ENCODE data around the gene CNTNAP5. TPM values are rescaled to one million over a fixed set of nuclear protein-coding genes. Genes with fewer than 3 reads are reported as not detected.

The CNTNAP5 gene
- total RNA-seq, 2 donors from 2014 or later: 0.11 TPM; not detected in 1

GRCh38 chr2:124088616-124089015 lies 63.5 kb downstream of the CNTNAP5 start:
- Histone ChIP-seq H3K27ac (no peak overlapping the region), H3K4me1 (replicated peaks) (no peaks in the 10 kb centered on the region), H3K9me3 (no peaks in the 10 kb centered on the region), H3K27me3 (replicated peaks; ENCODE audit: insufficient read depth) (no peaks in the 10 kb centered on the region), H3K36me3 (no peaks in the 10 kb centered on the region), H3K4me3 (no peak overlapping the region)
- 70% methylated on average over 2 of the region's 2 CpGs for WGBS
- DNase-seq (ENCODE audit: low spot score): no peak
- intact Hi-C loops (cut with DNase I): no loop called here
- TF ChIP-seq POLR2AphosphoS5 (IDR thresholded peaks at IDR 0.05) (no peak), POLR2A (IDR thresholded peaks at IDR 0.05) (no peak)
- TF ChIP-seq, protein P1, sequence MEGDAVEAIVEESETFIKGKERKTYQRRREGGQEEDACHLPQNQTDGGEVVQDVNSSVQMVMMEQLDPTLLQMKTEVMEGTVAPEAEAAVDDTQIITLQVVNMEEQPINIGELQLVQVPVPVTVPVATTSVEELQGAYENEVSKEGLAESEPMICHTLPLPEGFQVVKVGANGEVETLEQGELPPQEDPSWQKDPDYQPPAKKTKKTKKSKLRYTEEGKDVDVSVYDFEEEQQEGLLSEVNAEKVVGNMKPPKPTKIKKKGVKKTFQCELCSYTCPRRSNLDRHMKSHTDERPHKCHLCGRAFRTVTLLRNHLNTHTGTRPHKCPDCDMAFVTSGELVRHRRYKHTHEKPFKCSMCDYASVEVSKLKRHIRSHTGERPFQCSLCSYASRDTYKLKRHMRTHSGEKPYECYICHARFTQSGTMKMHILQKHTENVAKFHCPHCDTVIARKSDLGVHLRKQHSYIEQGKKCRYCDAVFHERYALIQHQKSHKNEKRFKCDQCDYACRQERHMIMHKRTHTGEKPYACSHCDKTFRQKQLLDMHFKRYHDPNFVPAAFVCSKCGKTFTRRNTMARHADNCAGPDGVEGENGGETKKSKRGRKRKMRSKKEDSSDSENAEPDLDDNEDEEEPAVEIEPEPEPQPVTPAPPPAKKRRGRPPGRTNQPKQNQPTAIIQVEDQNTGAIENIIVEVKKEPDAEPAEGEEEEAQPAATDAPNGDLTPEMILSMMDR (IDR thresholded peaks at IDR 0.05): no peak

DNA sequence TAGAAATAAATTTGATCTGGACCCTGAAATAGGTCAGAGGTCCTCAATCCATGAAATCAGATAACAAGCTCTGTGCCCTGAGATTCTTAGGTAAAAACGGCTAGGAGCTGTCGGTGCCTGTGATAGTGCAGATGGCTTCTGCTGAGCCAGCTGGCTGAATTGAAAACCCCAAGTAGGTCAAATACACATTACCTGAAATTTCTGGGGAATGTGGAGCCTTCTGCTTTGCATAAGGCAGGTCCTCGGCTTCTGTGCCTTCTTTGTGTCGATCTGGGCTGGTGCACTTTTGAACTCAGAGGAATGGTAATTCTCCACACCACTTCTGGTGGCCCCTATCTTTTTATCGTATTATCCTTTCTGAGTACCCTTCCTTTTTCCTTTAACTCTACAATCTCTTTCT lies 66.6 kb downstream of the CNTNAP5 start:
- no peaks in the 10 kb centered on the region for H3K36me3 ChIP-seq
- intact Hi-C loops (cut with DNase I): no loop called here
- no peak overlapping the region for H3K4me3 ChIP-seq
- 58% methylated on average over 5 of the region's 5 CpGs for WGBS
- H3K9me3 ChIP-seq: no peaks in the 10 kb centered on the region
- H3K27me3 ChIP-seq (replicated peaks; ENCODE audit: insufficient read depth): no peaks in the 10 kb centered on the region
- no peaks in the 10 kb centered on the region for H3K4me1 ChIP-seq (replicated peaks)
- DNase-seq (ENCODE audit: low spot score): no peak
- TF ChIP-seq POLR2AphosphoS5 (IDR thresholded peaks at IDR 0.05) (no peak), POLR2A (IDR thresholded peaks at IDR 0.05) (no peak)
- TF ChIP-seq, protein P1 (IDR thresholded peaks at IDR 0.05): no peak
- no peak overlapping the region for H3K27ac ChIP-seq

DNA sequence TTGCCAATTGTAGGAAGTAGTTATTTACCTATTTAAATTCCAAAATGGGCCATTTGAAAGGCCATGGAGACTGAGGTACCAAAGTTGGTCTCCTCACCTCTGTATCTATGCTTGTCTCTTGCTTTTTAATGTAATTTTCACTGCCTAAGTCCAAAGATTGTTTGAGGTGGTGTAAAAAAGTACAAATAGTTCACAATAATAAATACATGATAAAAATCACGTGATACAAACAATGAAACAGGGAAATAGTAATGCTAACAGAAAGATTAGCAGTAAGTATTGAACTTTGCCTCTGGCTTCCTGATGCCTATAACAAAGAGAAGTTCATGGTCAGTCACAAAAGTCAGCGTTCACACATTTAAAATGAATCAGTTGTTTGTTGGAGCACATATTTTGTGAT lies 67.6 kb downstream of the CNTNAP5 start:
- 43% methylated on average over 2 of the region's 2 CpGs for WGBS
- Histone ChIP-seq H3K27ac (no peak overlapping the region), H3K4me1 (replicated peaks) (no peaks in the 10 kb centered on the region), H3K4me3 (no peak overlapping the region), H3K36me3 (no peaks in the 10 kb centered on the region), H3K27me3 (replicated peaks; ENCODE audit: insufficient read depth) (no peaks in the 10 kb centered on the region), H3K9me3 (no peaks in the 10 kb centered on the region)
- intact Hi-C loops (cut with DNase I): no loop called here
- TF ChIP-seq POLR2A (IDR thresholded peaks at IDR 0.05) (no peak), POLR2AphosphoS5 (IDR thresholded peaks at IDR 0.05) (no peak)
- TF ChIP-seq, protein P1 (IDR thresholded peaks at IDR 0.05): no peak
- no peak for DNase-seq (ENCODE audit: low spot score)

DNA sequence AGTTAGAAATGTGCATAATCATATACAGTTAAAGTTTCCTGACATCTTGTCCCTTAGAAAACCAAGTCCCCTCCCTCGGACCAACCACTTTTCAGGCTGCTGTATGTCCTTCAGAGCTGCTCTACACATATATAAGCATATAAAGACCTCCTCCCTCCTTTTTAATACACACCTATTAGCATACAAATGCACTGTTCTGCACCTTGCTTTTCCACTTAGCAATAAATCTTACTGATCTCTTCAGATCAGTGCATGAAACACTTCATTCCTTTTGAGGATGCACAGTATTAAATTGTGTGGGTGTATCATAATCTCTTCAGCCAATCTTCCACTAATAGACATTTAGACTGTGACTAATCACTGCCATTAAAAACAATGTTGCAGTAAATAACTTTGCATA lies 79.8 kb downstream of the CNTNAP5 start:
- Histone ChIP-seq H3K27me3 (replicated peaks; ENCODE audit: insufficient read depth) (no peaks in the 10 kb centered on the region), H3K27ac (no peak overlapping the region), H3K4me3 (no peak overlapping the region), H3K9me3 (no peaks in the 10 kb centered on the region), H3K4me1 (replicated peaks) (no peaks in the 10 kb centered on the region), H3K36me3 (no peaks in the 10 kb centered on the region)
- DNase-seq (ENCODE audit: low spot score): no peak
- TF ChIP-seq POLR2A (IDR thresholded peaks at IDR 0.05) (no peak), POLR2AphosphoS5 (IDR thresholded peaks at IDR 0.05) (no peak)
- TF ChIP-seq, protein P1 (IDR thresholded peaks at IDR 0.05): no peak
- intact Hi-C loops (cut with DNase I): no loop called here
- WGBS: 79% methylated on average over 1 of the region's 1 CpG

DNA sequence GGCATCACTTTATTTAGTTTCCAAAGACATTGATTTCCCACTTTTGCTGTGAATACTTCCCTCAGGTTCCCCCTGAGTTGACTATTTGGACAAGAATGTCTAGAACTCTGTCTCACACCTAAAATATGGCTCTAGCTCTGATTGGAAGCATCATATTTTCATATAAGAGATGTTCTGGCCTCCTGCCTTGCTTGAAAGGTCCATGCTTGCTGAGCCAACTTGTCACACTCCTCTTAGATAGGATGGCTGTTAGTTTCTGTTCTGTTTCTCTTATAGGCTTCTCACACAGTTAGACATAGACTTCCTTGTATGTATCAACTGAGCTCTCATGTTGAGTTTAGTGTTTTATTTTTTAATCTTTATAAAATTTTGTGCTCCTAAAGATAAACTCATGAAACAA lies 87.1 kb downstream of the CNTNAP5 start:
- H3K4me1 ChIP-seq (replicated peaks): no peaks in the 10 kb centered on the region
- H3K9me3 ChIP-seq: no peaks in the 10 kb centered on the region
- no peak overlapping the region for H3K4me3 ChIP-seq
- no peaks in the 10 kb centered on the region for H3K36me3 ChIP-seq
- no peak overlapping the region for H3K27ac ChIP-seq
- intact Hi-C loops (cut with DNase I): no loop called here
- TF ChIP-seq POLR2A (IDR thresholded peaks at IDR 0.05) (no peak), POLR2AphosphoS5 (IDR thresholded peaks at IDR 0.05) (no peak)
- TF ChIP-seq, protein P1 (IDR thresholded peaks at IDR 0.05): no peak
- no peaks in the 10 kb centered on the region for H3K27me3 ChIP-seq (replicated peaks; ENCODE audit: insufficient read depth)
- no peak for DNase-seq (ENCODE audit: low spot score)
